ENCODE measurements around the gene RBM26.

DNA sequence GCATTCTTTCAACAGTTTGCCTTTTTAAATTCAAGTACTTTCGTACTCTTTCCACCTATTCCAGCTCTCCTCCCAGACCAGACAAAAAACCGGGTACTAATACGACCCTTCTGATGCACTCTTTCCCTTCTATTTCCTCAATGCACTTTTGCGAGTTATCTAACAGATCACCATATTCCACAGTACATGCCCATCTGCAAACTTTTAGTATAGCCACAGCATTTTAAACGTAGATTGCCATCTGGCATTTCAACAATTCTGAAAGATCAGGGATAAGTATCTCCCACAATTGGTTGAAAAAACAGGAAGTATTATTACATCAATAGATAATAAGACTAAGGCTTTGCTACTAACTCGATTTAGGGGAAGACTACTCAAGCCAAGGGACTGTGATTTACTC lies 31.5 kb downstream of the RBM26 start:
- no peak for TF ChIP-seq TAF1 (IDR thresholded peaks at IDR 0.05; ENCODE audit: low read depth)
- no peak for TF ChIP-seq EZH2 (IDR thresholded peaks at IDR 0.05; ENCODE audit: borderline replicate concordance, insufficient read depth, low read length, poor library complexity, severe bottlenecking)
- TF ChIP-seq POLR2AphosphoS5 (IDR thresholded peaks at IDR 0.05): no peak
- TF ChIP-seq, protein P1, sequence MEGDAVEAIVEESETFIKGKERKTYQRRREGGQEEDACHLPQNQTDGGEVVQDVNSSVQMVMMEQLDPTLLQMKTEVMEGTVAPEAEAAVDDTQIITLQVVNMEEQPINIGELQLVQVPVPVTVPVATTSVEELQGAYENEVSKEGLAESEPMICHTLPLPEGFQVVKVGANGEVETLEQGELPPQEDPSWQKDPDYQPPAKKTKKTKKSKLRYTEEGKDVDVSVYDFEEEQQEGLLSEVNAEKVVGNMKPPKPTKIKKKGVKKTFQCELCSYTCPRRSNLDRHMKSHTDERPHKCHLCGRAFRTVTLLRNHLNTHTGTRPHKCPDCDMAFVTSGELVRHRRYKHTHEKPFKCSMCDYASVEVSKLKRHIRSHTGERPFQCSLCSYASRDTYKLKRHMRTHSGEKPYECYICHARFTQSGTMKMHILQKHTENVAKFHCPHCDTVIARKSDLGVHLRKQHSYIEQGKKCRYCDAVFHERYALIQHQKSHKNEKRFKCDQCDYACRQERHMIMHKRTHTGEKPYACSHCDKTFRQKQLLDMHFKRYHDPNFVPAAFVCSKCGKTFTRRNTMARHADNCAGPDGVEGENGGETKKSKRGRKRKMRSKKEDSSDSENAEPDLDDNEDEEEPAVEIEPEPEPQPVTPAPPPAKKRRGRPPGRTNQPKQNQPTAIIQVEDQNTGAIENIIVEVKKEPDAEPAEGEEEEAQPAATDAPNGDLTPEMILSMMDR (IDR thresholded peaks at IDR 0.05; ENCODE audit: poor library complexity, severe bottlenecking): no peak
- no peak for TF ChIP-seq EP300 (conservative IDR thresholded peaks at IDR 0.05; ENCODE audit: poor library complexity, severe bottlenecking)

Data from neural cell (in vitro differentiated cells).